Right renal pelvis (tissue), 4 donors: ENCODE data around the gene RPA4. TPM values are rescaled to one million over a fixed set of nuclear protein-coding genes. Genes with fewer than 3 reads are reported as not detected.

ENCODE experiments used
- polyA plus RNA-seq, 4 donors: library from polyadenylated mRNA; unstranded; fragments of 120-200 nt; gene quantifications; one replicate each; pipeline ENCODE4 v1.2.1, GENCODE V29; 2013; ENCODE audit not compliant: insufficient read length in 4 of 4

The RPA4 gene
- polyA plus RNA-seq, 4 donors: 0.06 TPM; not detected in 3

Other genes with a start within 250 kb of the RPA4 start
- gene DIAPH2, start 199.1 kb upstream of the RPA4 start, polyA plus RNA-seq: 1 to 10 TPM; 7.8 to 9.6 (median 9.0) TPM